Astrocyte (in vitro differentiated cells and primary cell): ENCODE results near the gene ABCA7. TPM values are rescaled to one million over a fixed set of nuclear protein-coding genes. Genes with fewer than 3 reads are reported as not detected.
A peak's percentile ranks its signal among the peaks of the same experiment; 100 is the strongest.

Experiments used
- DNase-seq: peaks from one replicate; pipeline ENCODE4 v3.0.0-alpha.2; 2010; ENCODE audit warnings: low read depth
- FAIRE-seq: peaks from 2 replicates; lab custom pipeline; 2011; peaks lifted over from hg19 to GRCh38; lab: Jason Lieb, UNC
- H2AFZ ChIP-seq: 2 replicates; pipeline ENCODE4 v1.6.0; 2012; ENCODE audit warnings: low read depth, low read length, inconsistent platforms
- H3K27ac ChIP-seq: 2 replicates; pipeline ENCODE4 v1.5.1; 2011; ENCODE audit warnings: low read depth, low read length, inconsistent platforms
- H3K27me3 ChIP-seq: 2 replicates; pipeline ENCODE4 v1.6.0; 2011; ENCODE audit warnings: low read length, inconsistent platforms; ENCODE audit not compliant: insufficient read depth
- H3K36me3 ChIP-seq: 2 replicates; pipeline ENCODE4 v1.5.1; 2011; ENCODE audit warnings: low read length, inconsistent platforms; ENCODE audit not compliant: insufficient read depth
- H3K4me1 ChIP-seq: 2 replicates; pipeline ENCODE4 v1.5.1; 2011; ENCODE audit warnings: low read length, inconsistent platforms; ENCODE audit not compliant: insufficient read depth
- H3K4me2 ChIP-seq: 2 replicates; pipeline ENCODE4 v1.6.0; 2012; ENCODE audit warnings: low read length, inconsistent platforms
- H3K4me3 ChIP-seq: 2 replicates; pipeline ENCODE4 v1.5.1; 2011; ENCODE audit warnings: low read depth, mild to moderate bottlenecking, low read length, inconsistent platforms; ENCODE audit not compliant: insufficient read depth
- H3K79me2 ChIP-seq: 2 replicates; pipeline ENCODE4 v1.6.0; 2012; ENCODE audit warnings: mild to moderate bottlenecking, low read length, inconsistent platforms; ENCODE audit not compliant: insufficient read depth
- H3K9ac ChIP-seq: 2 replicates; pipeline ENCODE4 v1.6.0; 2012; ENCODE audit warnings: mild to moderate bottlenecking, low read length, inconsistent platforms
- H3K9me3 ChIP-seq: 2 replicates; pipeline ENCODE4 v1.5.1; 2012; ENCODE audit warnings: low read depth, mild to moderate bottlenecking, low read length, inconsistent platforms; ENCODE audit not compliant: insufficient read depth
- H4K20me1 ChIP-seq: 2 replicates; pipeline ENCODE4 v1.6.0; 2012; ENCODE audit warnings: low read length, inconsistent platforms; ENCODE audit not compliant: insufficient read depth
- H3K27ac Mint-ChIP-seq: one replicate; pipeline ENCODE4 v1.8.0; 2021; ENCODE audit warnings: mild to moderate bottlenecking, mixed read lengths; ENCODE audit not compliant: unreplicated experiment
- H3K27me3 Mint-ChIP-seq: one replicate; pipeline ENCODE4 v1.8.0; 2021; ENCODE audit warnings: low read depth, mixed read lengths; ENCODE audit not compliant: unreplicated experiment
- H3K36me3 Mint-ChIP-seq: one replicate; pipeline ENCODE4 v1.8.0; 2021; ENCODE audit warnings: low read depth, mixed read lengths; ENCODE audit not compliant: unreplicated experiment
- H3K4me1 Mint-ChIP-seq: one replicate; pipeline ENCODE4 v1.8.0; 2021; ENCODE audit warnings: low read depth, mixed read lengths; ENCODE audit not compliant: unreplicated experiment
- H3K4me3 Mint-ChIP-seq: one replicate; pipeline ENCODE4 v1.8.0; 2021; ENCODE audit warnings: mild to moderate bottlenecking, moderate library complexity, mixed read lengths; ENCODE audit not compliant: unreplicated experiment
- H3K9me3 Mint-ChIP-seq: one replicate; pipeline ENCODE4 v1.8.0; 2021; ENCODE audit warnings: mild to moderate bottlenecking, mixed read lengths; ENCODE audit not compliant: unreplicated experiment
- CTCF ChIP-seq: IDR thresholded peaks from 2 replicates; pipeline ENCODE4 v1.5.1; 2011; ENCODE audit warnings: low read depth, mild to moderate bottlenecking, inconsistent platforms, low read length, moderate library complexity; ENCODE audit not compliant: insufficient read depth
- EZH2 ChIP-seq: IDR thresholded peaks from 2 replicates; pipeline ENCODE4 v1.6.1; 2012; ENCODE audit warnings: mild to moderate bottlenecking, low read length, inconsistent platforms; ENCODE audit not compliant: insufficient read depth
- total RNA-seq: library from RNA; stranded (reverse); gene quantifications from 2 replicates; pipeline ENCODE4 v1.2.1, GENCODE V29; 2021

The ABCA7 gene
- total RNA-seq, 1 donor from 2014 or later = 18.4 TPM

GRCh38 chr19:1052349-1052975, 12.6 kb downstream of the ABCA7 start:
- H3K36me3 ChIP-seq = no peaks in the 10 kb centered on the region
- H3K4me1 ChIP-seq = no peaks in the 10 kb centered on the region
- H2AFZ ChIP-seq = no peak overlapping the region
- no peaks in the 10 kb centered on the region for H3K79me2 ChIP-seq
- H3K4me3 Mint-ChIP-seq = peak overlapping the region; percentile 40
- H3K9me3 Mint-ChIP-seq = no peaks in the 10 kb centered on the region
- H3K9me3 ChIP-seq = peaks cover 14% of the 10 kb centered on the region
- H3K4me3 ChIP-seq = no peak overlapping the region
- H3K4me2 ChIP-seq = no peak overlapping the region
- no peaks in the 10 kb centered on the region for H4K20me1 ChIP-seq
- no peaks in the 10 kb centered on the region for H3K27me3 ChIP-seq
- H3K4me1 Mint-ChIP-seq = no peaks in the 10 kb centered on the region
- no peak overlapping the region for H3K27ac ChIP-seq
- H3K36me3 Mint-ChIP-seq = peaks cover 17% of the 10 kb centered on the region
- H3K27me3 Mint-ChIP-seq = no peaks in the 10 kb centered on the region
- H3K9ac ChIP-seq = no peak overlapping the region
- DNase-seq (no peak), FAIRE-seq (no peak)
- H3K27ac Mint-ChIP-seq = no peak overlapping the region
- no peak for TF ChIP-seq EZH2

- Histone ChIP-seq H2AFZ (no peak overlapping the region), H3K9ac (no peak overlapping the region), H3K4me3 (no peak overlapping the region), H3K9me3 (peaks cover 23% of the 10 kb centered on the region), H3K4me2 (no peak overlapping the region), H4K20me1 (no peaks in the 10 kb centered on the region), H3K27ac (no peak overlapping the region), H3K79me2 (no peaks in the 10 kb centered on the region), H3K36me3 (no peaks in the 10 kb centered on the region), H3K27me3 (no peaks in the 10 kb centered on the region), H3K4me1 (no peaks in the 10 kb centered on the region)
- Mint-ChIP-seq H3K27ac (no peak overlapping the region), H3K4me1 (no peaks in the 10 kb centered on the region), H3K36me3 (peaks cover 22% of the 10 kb centered on the region), H3K9me3 (no peaks in the 10 kb centered on the region), H3K27me3 (no peaks in the 10 kb centered on the region), H3K4me3 (peak overlapping the region; percentile 40)
- FAIRE-seq = no peak
- no peak for TF ChIP-seq EZH2
- TF ChIP-seq CTCF = no peak
- DNase-seq = no peak
These were observed 13.5 kb downstream of the ABCA7 start for GRCh38 chr19:1053176-1054101.

- no peak overlapping the region for H2AFZ ChIP-seq
- no peak overlapping the region for H3K27ac Mint-ChIP-seq
- TF ChIP-seq CTCF = no peak
- TF ChIP-seq EZH2 = no peak
These were observed 14.5 kb downstream of the ABCA7 start for GRCh38 chr19:1054102-1055027.

More at GRCh38 chr19:1054102-1055027, 14.5 kb downstream of the ABCA7 start:
- Mint-ChIP-seq H3K4me1 (no peaks in the 10 kb centered on the region), H3K36me3 (peaks cover 22% of the 10 kb centered on the region), H3K9me3 (no peaks in the 10 kb centered on the region), H3K27me3 (no peaks in the 10 kb centered on the region), H3K4me3 (no peak overlapping the region)
- no peaks in the 10 kb centered on the region for H3K4me1 ChIP-seq
- H3K79me2 ChIP-seq = no peaks in the 10 kb centered on the region
- no peak overlapping the region for H3K4me2 ChIP-seq
- H3K4me3 ChIP-seq = no peak overlapping the region
- H3K9me3 ChIP-seq = peaks cover 28% of the 10 kb centered on the region
- no peaks in the 10 kb centered on the region for H4K20me1 ChIP-seq
- H3K27ac ChIP-seq = no peak overlapping the region
- DNase-seq (no peak), FAIRE-seq (no peak)
- no peak overlapping the region for H3K9ac ChIP-seq
- no peaks in the 10 kb centered on the region for H3K36me3 ChIP-seq
- no peaks in the 10 kb centered on the region for H3K27me3 ChIP-seq
